ENCODE data around the gene ITFG1. TPM values are rescaled to one million over a fixed set of nuclear protein-coding genes. Genes with fewer than 3 reads are reported as not detected.
"Not testable (repeated sequence)": the region's sequence is repeated elsewhere in the genome, so short reads cannot be mapped to it uniquely, and the experiment has no call there.

ITFG1 gene
- total RNA-seq, 2 experiments from 2014 or later: 17.6 to 18.3 TPM

GRCh38 chr16:47468070-47468689, 7.3 kb upstream of the ITFG1 start:
- CTCF ChIA-PET: interaction anchor here (1.1 to 1.6 kb wide), 2 partner anchors 31 to 414 kb away, joined by 3 read pairs; no protein-coding TSS in a partner anchor
- not testable (repeated sequence) for DNase-seq; H3K4me3 Mint-ChIP-seq; H3K27ac Mint-ChIP-seq; H3K27me3 Mint-ChIP-seq (ENCODE audit: low read depth); H3K9me3 Mint-ChIP-seq; H3K36me3 Mint-ChIP-seq (ENCODE audit: low read depth)
- H3K4me1 Mint-ChIP-seq (ENCODE audit: low read depth): peaks cover 23% of the 10 kb centered on the region
- intact Hi-C loops (cut with micrococcal nuclease): loop anchor here (10.0 kb wide), 2 partner anchors 423 to 783 kb away; partner anchors contain the start of genes ORC6 and VPS35

- no peak for DNase-seq
- H3K4me1 Mint-ChIP-seq (ENCODE audit: low read depth): peaks cover 29% of the 10 kb centered on the region
- CTCF ChIA-PET: interaction anchor here (0.9 kb wide), 1 partner anchor 91 kb away, joined by 3 read pairs; no protein-coding TSS in a partner anchor
- peaks cover 6% of the 10 kb centered on the region for H3K36me3 Mint-ChIP-seq (ENCODE audit: low read depth)
- no peaks in the 10 kb centered on the region for H3K27me3 Mint-ChIP-seq (ENCODE audit: low read depth)
- intact Hi-C loops (cut with micrococcal nuclease): loop anchor here (10.0 kb wide), 2 partner anchors 423 to 783 kb away; partner anchors contain the start of genes ORC6 and VPS35
- H3K27ac Mint-ChIP-seq: no peak overlapping the region
- no peak overlapping the region for H3K4me3 Mint-ChIP-seq
- H3K9me3 Mint-ChIP-seq: no peaks in the 10 kb centered on the region
These were observed 6.6 kb upstream of the ITFG1 start for GRCh38 chr16:47467501-47467900.

- Mint-ChIP-seq H3K9me3 (no peaks in the 10 kb centered on the region), H3K27me3 (ENCODE audit: low read depth) (no peaks in the 10 kb centered on the region), H3K4me1 (ENCODE audit: low read depth) (peaks cover 36% of the 10 kb centered on the region), H3K36me3 (ENCODE audit: low read depth) (peaks cover 3% of the 10 kb centered on the region), H3K4me3 (no peak overlapping the region), H3K27ac (no peak overlapping the region)
- DNase-seq: no peak
- intact Hi-C loops (cut with micrococcal nuclease): loop anchor here (10.0 kb wide), 2 partner anchors 421 to 781 kb away; partner anchors contain the start of genes ORC6 and VPS35
- CTCF ChIA-PET: no interaction called here
These were observed 5.2 kb upstream of the ITFG1 start for GRCh38 chr16:47465919-47466630.

DNA sequence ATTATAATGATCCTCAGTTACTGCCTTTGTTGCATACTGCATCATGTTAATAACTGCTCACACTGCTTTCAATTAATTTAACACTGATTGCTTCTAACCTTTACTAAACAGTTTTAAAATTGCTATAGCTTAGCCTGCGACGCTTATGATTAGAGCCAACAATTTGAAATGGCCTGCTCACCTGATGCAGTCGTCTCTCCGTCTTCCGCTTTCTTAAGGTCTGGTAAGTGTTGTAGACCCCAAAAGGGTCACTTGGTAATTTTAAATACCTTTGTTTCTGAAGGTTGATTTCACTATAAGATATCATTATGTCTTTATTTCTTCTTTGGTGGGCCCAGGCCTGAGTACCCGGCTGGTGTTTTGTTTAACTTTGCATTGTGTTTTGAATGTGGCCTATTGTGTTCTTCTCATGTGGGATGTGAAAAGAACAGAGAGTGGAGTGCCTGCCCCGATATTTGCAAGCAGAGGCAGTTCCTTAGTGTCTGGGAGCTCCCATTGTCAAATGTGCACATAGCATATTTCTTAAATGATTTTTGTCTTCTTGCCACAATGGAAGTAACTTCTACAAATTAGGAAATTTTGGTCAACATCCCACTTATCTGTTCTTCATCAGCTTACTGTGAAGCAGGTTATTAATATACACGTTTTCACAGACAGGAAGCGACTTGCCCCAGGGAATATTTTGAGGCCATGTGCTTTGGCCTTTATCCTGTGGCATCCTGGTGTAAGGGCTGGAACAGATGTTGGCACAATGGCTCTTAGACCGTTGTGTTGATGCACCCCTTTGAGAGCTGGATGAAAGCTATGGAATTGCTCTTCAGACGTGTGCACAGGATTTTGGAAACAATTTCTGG, 3.1 kb upstream of the ITFG1 start:
- H3K36me3 Mint-ChIP-seq (ENCODE audit: low read depth): peaks cover 4% of the 10 kb centered on the region
- peaks cover 49% of the 10 kb centered on the region for H3K4me1 Mint-ChIP-seq (ENCODE audit: low read depth)
- no peak overlapping the region for H3K4me3 Mint-ChIP-seq
- CTCF ChIA-PET: interaction anchor here (0.6 kb wide), 1 partner anchor 10 kb away, joined by 3 read pairs; no protein-coding TSS in a partner anchor
- DNase-seq: no peak
- no peaks in the 10 kb centered on the region for H3K27me3 Mint-ChIP-seq (ENCODE audit: low read depth)
- intact Hi-C loops (cut with micrococcal nuclease): loop anchor here (5.0 to 10.0 kb wide), 3 partner anchors 419 to 1168 kb away; partner anchors contain the start of genes ORC6 and VPS35
- no peaks in the 10 kb centered on the region for H3K9me3 Mint-ChIP-seq
- no peak overlapping the region for H3K27ac Mint-ChIP-seq

- peaks cover 10% of the 10 kb centered on the region for H3K36me3 Mint-ChIP-seq (ENCODE audit: low read depth)
- peak; percentile 26 for DNase-seq
- no peaks in the 10 kb centered on the region for H3K9me3 Mint-ChIP-seq
- intact Hi-C loops (cut with micrococcal nuclease): loop anchor here (1.0 to 10.0 kb wide), 8 partner anchors 113 to 1171 kb away; partner anchors contain the start of genes DNAJA2, ORC6 and VPS35
- CTCF ChIA-PET: interaction anchor here (1.0 to 1.2 kb wide), 3 partner anchors 14 to 424 kb away, joined by 3 read pairs; partner anchors contain the start of gene NETO2
- H3K27me3 Mint-ChIP-seq (ENCODE audit: low read depth): no peaks in the 10 kb centered on the region
- peak overlapping the region; percentile 92 for H3K4me3 Mint-ChIP-seq
- peaks cover 57% of the 10 kb centered on the region for H3K4me1 Mint-ChIP-seq (ENCODE audit: low read depth)
- H3K27ac Mint-ChIP-seq: peak overlapping the region; percentile 88
These were observed 869 bp upstream of the ITFG1 start for GRCh38 chr16:47461598-47462266.

GRCh38 chr16:47460359-47460710, 528 bp downstream of the ITFG1 start:
- CTCF ChIA-PET: interaction anchor here (1.4 kb wide), 1 partner anchor 10 kb away, joined by 3 read pairs; no protein-coding TSS in a partner anchor
- Mint-ChIP-seq H3K4me3 (peak overlapping the region; percentile 92), H3K27ac (peak overlapping the region; percentile 88), H3K9me3 (no peaks in the 10 kb centered on the region), H3K4me1 (ENCODE audit: low read depth) (peaks cover 53% of the 10 kb centered on the region), H3K27me3 (ENCODE audit: low read depth) (no peaks in the 10 kb centered on the region), H3K36me3 (ENCODE audit: low read depth) (peaks cover 13% of the 10 kb centered on the region)
- intact Hi-C loops (cut with micrococcal nuclease): loop anchor here (2.0 to 10.0 kb wide), 5 partner anchors 416 to 1172 kb away; partner anchors contain the start of genes DNAJA2, ORC6 and VPS35
- DNase-seq: no peak

- Mint-ChIP-seq H3K27ac (peak overlapping the region; percentile 88), H3K27me3 (ENCODE audit: low read depth) (no peaks in the 10 kb centered on the region), H3K9me3 (no peaks in the 10 kb centered on the region), H3K4me1 (ENCODE audit: low read depth) (peaks cover 52% of the 10 kb centered on the region), H3K36me3 (ENCODE audit: low read depth) (peaks cover 17% of the 10 kb centered on the region), H3K4me3 (peak overlapping the region; percentile 92)
- intact Hi-C loops (cut with micrococcal nuclease): loop anchor here (2.0 to 10.0 kb wide), 5 partner anchors 415 to 1173 kb away; partner anchors contain the start of genes DNAJA2, ORC6 and VPS35
- CTCF ChIA-PET: interaction anchor here (1.4 kb wide), 1 partner anchor 9 kb away, joined by 3 read pairs; no protein-coding TSS in a partner anchor
- DNase-seq: no peak
These were observed 1.3 kb downstream of the ITFG1 start for GRCh38 chr16:47459603-47460002.

GRCh38 chr16:47458331-47458730, 2.5 kb downstream of the ITFG1 start:
- Mint-ChIP-seq H3K4me1 (ENCODE audit: low read depth) (peaks cover 42% of the 10 kb centered on the region), H3K27me3 (ENCODE audit: low read depth) (no peaks in the 10 kb centered on the region)
- intact Hi-C loops (cut with micrococcal nuclease): no loop called here

DNA sequence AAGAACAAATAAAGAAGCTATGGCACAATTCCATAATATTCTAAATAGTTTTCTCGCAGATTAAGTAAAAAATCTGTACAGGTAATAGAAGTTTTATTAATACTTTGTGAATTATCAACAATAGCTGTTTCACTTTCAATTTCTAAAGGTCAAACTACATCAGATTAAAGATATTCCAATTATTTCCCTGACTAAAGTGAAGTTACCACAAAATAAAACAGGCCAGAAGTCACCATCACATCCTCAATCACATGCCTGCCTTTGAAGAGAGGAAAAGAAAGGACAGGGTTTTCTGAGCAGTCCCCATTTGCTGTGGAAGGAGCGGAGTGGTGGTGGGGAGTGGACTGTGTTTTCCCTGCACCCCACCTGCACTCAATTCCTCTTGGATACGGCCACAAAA, 11.1 kb downstream of the ITFG1 start:
- Mint-ChIP-seq H3K27ac (no peak overlapping the region), H3K27me3 (ENCODE audit: low read depth) (no peaks in the 10 kb centered on the region), H3K4me1 (ENCODE audit: low read depth) (peaks cover 10% of the 10 kb centered on the region), H3K9me3 (no peaks in the 10 kb centered on the region), H3K36me3 (ENCODE audit: low read depth) (peaks cover 37% of the 10 kb centered on the region), H3K4me3 (no peak overlapping the region)
- intact Hi-C loops (cut with micrococcal nuclease): no loop called here
- CTCF ChIA-PET: interaction anchor here (1.2 kb wide), 1 partner anchor 10 kb away, joined by 3 read pairs; the partner anchor contains the start of gene ITFG1
- no peak for DNase-seq

More at GRCh38 chr16:47458331-47458730, 2.5 kb downstream of the ITFG1 start:
- no peaks in the 10 kb centered on the region for H3K9me3 Mint-ChIP-seq
- CTCF ChIA-PET: no interaction called here
- no peak for DNase-seq
- H3K36me3 Mint-ChIP-seq (ENCODE audit: low read depth): peaks cover 25% of the 10 kb centered on the region
- no peak overlapping the region for H3K4me3 Mint-ChIP-seq
- H3K27ac Mint-ChIP-seq: no peak overlapping the region

GRCh38 chr16:47448830-47449575, 11.9 kb downstream of the ITFG1 start:
- no peaks in the 10 kb centered on the region for H3K27me3 Mint-ChIP-seq (ENCODE audit: low read depth)
- no peaks in the 10 kb centered on the region for H3K9me3 Mint-ChIP-seq
- DNase-seq: no peak
- intact Hi-C loops (cut with micrococcal nuclease): no loop called here
- no peak overlapping the region for H3K4me3 Mint-ChIP-seq
- H3K4me1 Mint-ChIP-seq (ENCODE audit: low read depth): peaks cover 10% of the 10 kb centered on the region
- no peak overlapping the region for H3K27ac Mint-ChIP-seq
- peaks cover 36% of the 10 kb centered on the region for H3K36me3 Mint-ChIP-seq (ENCODE audit: low read depth)
- CTCF ChIA-PET: no interaction called here

DNA sequence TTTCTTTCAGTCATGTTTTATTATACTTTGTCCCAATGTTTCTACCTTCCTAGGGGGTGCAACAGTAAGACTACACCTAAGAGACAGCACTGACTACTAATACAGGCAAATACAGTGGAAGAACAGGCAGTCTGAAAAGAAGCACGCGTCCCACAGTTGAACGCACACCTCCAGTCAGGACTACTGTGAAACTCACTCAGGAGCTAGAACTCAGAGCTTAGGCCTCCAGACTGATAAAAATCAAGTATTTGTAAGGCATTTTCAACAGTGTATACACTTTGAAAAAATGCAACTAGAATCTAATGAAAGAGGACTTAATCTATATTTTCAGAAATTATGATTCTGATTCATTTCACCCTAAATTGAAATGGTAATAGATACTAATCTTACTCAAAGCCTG, 14.4 kb downstream of the ITFG1 start:
- intact Hi-C loops (cut with micrococcal nuclease): no loop called here
- H3K27ac Mint-ChIP-seq: no peak overlapping the region
- DNase-seq: no peak
- no peaks in the 10 kb centered on the region for H3K27me3 Mint-ChIP-seq (ENCODE audit: low read depth)
- peaks cover 38% of the 10 kb centered on the region for H3K36me3 Mint-ChIP-seq (ENCODE audit: low read depth)
- CTCF ChIA-PET: no interaction called here
- H3K9me3 Mint-ChIP-seq: peaks cover 5% of the 10 kb centered on the region
- H3K4me3 Mint-ChIP-seq: no peak overlapping the region
- H3K4me1 Mint-ChIP-seq (ENCODE audit: low read depth): peaks cover 12% of the 10 kb centered on the region

All from activated naive CD4-positive, alpha-beta T cell treated with anti-CD3 and anti-CD28 coated beads for 36 hours (primary cell).